ENCODE results near the gene NFU1.

NFU1 gene

GRCh38 chr2:69462780-69463179, 25.5 kb upstream of the NFU1 start:
- H3K4me3 ChIP-seq (ENCODE audit: low read length): no peak overlapping the region
- TF ChIP-seq CTCF (conservative IDR thresholded peaks at IDR 0.05; ENCODE audit: low read depth, low read length): no peak

DNA sequence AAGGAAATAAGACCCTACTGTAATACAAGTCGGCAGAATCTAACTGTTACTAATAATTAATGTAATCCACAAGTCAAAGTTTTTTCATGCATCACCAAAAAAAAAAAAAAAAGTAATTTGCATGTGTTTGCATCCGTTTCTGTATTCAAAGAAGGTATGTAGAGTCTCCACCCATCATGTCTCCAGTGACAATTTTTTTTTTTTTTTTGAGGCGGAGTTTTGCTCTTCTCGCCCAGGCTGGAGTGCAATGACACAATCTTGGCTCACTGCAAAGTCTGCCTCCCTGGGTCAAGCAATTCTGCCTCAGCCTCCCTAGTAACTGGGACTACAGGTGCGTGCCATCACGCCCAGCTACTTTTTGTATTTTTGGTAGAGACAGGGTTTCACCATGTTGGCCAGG, 24.2 kb upstream of the NFU1 start:
- TF ChIP-seq CTCF (conservative IDR thresholded peaks at IDR 0.05; ENCODE audit: low read depth, low read length): no peak
- no peak overlapping the region for H3K4me3 ChIP-seq (ENCODE audit: low read length)
- no peak for DNase-seq (ENCODE audit: low read depth)

More at GRCh38 chr2:69462780-69463179, 25.5 kb upstream of the NFU1 start:
- no peak for DNase-seq (ENCODE audit: low read depth)

DNA sequence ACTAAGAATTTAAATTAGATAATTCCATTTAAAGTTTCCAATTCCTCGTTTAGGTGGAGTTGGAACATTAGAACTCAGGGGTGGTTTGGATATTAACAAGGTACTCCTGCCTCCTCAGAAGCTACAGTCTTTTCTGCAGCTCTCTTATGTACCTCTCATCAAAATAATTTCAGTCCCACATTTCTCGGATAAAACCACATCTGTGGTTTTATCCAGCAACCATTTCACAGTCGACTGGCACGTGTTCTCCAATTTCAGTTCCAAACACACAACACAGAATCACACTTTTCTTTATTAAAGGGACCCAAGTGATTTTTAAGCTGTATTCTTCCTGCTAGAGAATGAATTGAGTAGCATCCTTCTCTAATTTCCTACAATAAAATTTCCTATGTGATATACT, 22.7 kb upstream of the NFU1 start:
- TF ChIP-seq CTCF (conservative IDR thresholded peaks at IDR 0.05; ENCODE audit: low read depth, low read length): no peak
- no peak overlapping the region for H3K4me3 ChIP-seq (ENCODE audit: low read length)
- DNase-seq (ENCODE audit: low read depth): no peak

- no peak overlapping the region for H3K4me3 ChIP-seq (ENCODE audit: low read length)
- no peak for DNase-seq (ENCODE audit: low read depth)
- no peak for TF ChIP-seq CTCF (conservative IDR thresholded peaks at IDR 0.05; ENCODE audit: low read depth, low read length)
Measured at GRCh38 chr2:69456950-69457445, 19.8 kb upstream of the NFU1 start.

- no peak for TF ChIP-seq CTCF (conservative IDR thresholded peaks at IDR 0.05; ENCODE audit: low read depth, low read length)
- no peak for DNase-seq (ENCODE audit: low read depth)
- no peak overlapping the region for H3K4me3 ChIP-seq (ENCODE audit: low read length)
Measured at GRCh38 chr2:69456154-69456553, 18.9 kb upstream of the NFU1 start.

GRCh38 chr2:69454976-69455375, 17.7 kb upstream of the NFU1 start:
- DNase-seq (ENCODE audit: low read depth): no peak
- no peak for TF ChIP-seq CTCF (conservative IDR thresholded peaks at IDR 0.05; ENCODE audit: low read depth, low read length)
- no peak overlapping the region for H3K4me3 ChIP-seq (ENCODE audit: low read length)

DNA sequence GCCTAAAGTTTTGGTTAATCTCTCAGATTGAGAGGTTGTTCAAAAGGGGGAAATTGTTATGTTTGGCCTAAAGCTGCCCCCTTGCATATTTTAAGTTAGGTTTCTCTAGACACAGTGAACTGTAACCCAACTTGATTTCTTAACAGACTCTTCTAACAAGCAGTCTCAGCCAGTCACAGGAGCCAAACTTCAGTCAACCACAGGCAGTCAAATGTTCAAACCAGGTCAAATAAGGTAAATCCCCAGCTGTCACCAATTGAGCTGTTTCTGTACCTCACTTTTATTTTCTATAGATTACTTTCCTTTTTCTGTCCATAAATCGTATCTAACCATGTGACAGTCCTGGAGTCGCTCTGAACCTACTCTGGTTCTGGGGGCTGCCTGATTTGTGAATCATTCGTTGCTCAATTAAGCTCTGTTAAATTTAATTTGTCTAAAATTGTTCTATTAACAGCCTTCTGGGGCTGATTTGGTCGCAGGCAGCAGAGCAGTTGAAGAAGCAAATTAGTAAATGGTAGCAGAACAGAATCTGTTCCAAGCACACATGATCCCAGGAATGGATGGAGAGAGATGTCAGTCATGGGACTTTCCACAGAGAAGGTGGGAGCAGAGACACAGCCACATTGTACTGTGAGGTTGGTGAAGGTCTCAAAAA, 16.4 kb upstream of the NFU1 start:
- no peak for TF ChIP-seq CTCF (conservative IDR thresholded peaks at IDR 0.05; ENCODE audit: low read depth, low read length)
- H3K4me3 ChIP-seq (ENCODE audit: low read length): no peak overlapping the region
- DNase-seq (ENCODE audit: low read depth): peak; percentile 3

Measured in retinal pigment epithelial cell (primary cell).